Measurements from ENCODE around the gene ECHDC1. TPM values are rescaled to one million over a fixed set of nuclear protein-coding genes. Genes with fewer than 3 reads are reported as not detected.

The ECHDC1 gene
- total RNA-seq, 4 donors from 2014 or later: 51.9 to 91.0 (median 59.2) TPM

DNA sequence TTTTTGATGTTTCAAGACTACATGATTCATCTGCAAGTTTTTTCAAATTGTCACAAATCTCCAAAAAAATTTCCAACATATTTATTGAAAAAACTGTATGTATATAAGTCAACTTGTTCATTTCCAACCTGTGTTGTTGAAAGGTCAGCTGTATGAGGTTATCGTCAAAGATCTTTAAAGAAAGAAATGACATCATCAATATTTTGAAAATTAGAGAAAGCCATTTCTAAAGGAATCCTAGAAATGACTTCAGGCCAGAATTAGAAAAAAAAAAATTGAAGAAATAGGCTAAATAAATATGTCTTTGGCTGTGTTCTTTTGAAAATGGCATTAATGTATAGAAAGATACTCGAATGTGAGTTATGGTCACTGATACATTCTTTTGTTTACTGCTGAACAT is 69.9 kb downstream of the ECHDC1 start:
- Histone ChIP-seq H3K36me3 (no peaks in the 10 kb centered on the region), H3K9me3 (no peaks in the 10 kb centered on the region), H3K4me1 (peaks cover 0 to 82% (median 10%) of the 10 kb centered on the region in 4 donors), H3K27ac (no peak overlapping the region), H3K4me3 (no peak overlapping the region), H3K27me3 (no peaks in the 10 kb centered on the region)
- no peak for DNase-seq (ENCODE audit: low spot score in 2 of 2)
- WGBS, 2 donors: 70 to 78% methylated on average over 2 of the region's 2 CpGs
- TF ChIP-seq POLR2A (IDR thresholded peaks at IDR 0.05) (no peak), CTCF (IDR thresholded peaks at IDR 0.05) (no peak), EP300 (IDR thresholded peaks at IDR 0.05) (no peak)

GRCh38 chr6:127272576-127272975 is 70.8 kb downstream of the ECHDC1 start:
- no peak overlapping the region for H3K27ac ChIP-seq
- 85 to 88% methylated on average over 3 of the region's 3 CpGs for WGBS, 2 donors
- H3K27me3 ChIP-seq: no peaks in the 10 kb centered on the region
- no peaks in the 10 kb centered on the region for H3K36me3 ChIP-seq
- H3K4me3 ChIP-seq: no peak overlapping the region
- no peaks in the 10 kb centered on the region for H3K9me3 ChIP-seq
- peaks cover 0 to 84% (median 10%) of the 10 kb centered on the region in 4 donors for H3K4me1 ChIP-seq
- TF ChIP-seq EP300 (IDR thresholded peaks at IDR 0.05) (no peak), CTCF (IDR thresholded peaks at IDR 0.05) (no peak), POLR2A (IDR thresholded peaks at IDR 0.05) (no peak)
- no peak for DNase-seq (ENCODE audit: low spot score in 2 of 2)

DNA sequence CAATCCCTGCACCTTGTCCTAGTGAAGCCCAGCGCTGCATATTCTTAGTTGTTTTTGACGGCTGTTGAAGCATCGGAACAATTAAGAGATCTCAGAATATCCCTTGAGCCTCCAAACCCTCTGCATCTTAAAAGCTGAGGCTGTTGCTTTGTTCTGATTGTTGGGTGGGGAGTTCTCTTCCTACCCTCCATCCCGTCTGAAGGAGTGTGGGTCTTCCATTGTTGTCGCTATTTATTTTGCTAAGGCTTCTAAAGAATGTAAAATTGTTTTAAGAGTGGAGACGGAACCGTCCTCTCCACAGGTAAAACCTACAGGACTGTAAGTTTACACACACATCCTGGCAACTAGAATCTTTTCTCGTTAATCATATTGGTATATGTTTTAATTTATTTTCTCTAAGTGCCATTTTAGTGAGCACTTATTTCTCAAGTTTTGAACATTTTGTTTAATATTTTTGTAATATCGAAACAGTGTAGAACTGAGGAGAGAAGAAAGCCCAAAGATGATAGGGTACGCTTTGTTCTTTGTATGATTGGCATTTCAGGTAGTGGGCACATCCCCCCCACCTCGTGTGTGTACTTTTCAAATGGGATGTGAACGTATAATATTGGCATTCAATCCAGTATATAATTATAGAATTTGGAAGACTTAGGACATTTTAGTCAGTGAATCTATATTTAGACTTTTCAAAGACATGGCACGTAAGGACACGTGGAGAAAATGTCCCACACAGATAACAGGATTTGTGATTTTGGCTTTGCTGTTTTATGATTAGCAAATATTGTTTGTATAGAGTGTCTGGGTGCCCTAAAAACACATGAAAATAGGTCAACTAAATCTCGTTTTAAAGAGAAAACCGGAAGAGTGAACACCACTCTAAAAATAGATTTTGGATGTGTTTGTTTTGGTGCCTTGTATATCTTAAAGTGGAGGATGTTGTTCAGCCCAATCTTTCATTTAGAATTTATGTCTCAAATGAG is 75.5 kb downstream of the ECHDC1 start:
- H3K4me3 ChIP-seq: peak overlapping the region; percentile 81 to 99 (median 88)
- H3K27me3 ChIP-seq: no peaks in the 10 kb centered on the region
- TF ChIP-seq EP300 (IDR thresholded peaks at IDR 0.05) (no peak), CTCF (IDR thresholded peaks at IDR 0.05) (no peak), POLR2A (IDR thresholded peaks at IDR 0.05) (no peak)
- H3K9me3 ChIP-seq: no peaks in the 10 kb centered on the region
- H3K36me3 ChIP-seq: no peaks in the 10 kb centered on the region
- DNase-seq (ENCODE audit: low spot score in 2 of 2): no peak
- H3K4me1 ChIP-seq: peaks cover 0 to 59% (median 10%) of the 10 kb centered on the region in 4 donors
- peak overlapping the region; percentile 98 to 100 (median 100) for H3K27ac ChIP-seq
- WGBS, 2 donors: 2 to 3% methylated on average over 16 of the region's 16 CpGs

DNA sequence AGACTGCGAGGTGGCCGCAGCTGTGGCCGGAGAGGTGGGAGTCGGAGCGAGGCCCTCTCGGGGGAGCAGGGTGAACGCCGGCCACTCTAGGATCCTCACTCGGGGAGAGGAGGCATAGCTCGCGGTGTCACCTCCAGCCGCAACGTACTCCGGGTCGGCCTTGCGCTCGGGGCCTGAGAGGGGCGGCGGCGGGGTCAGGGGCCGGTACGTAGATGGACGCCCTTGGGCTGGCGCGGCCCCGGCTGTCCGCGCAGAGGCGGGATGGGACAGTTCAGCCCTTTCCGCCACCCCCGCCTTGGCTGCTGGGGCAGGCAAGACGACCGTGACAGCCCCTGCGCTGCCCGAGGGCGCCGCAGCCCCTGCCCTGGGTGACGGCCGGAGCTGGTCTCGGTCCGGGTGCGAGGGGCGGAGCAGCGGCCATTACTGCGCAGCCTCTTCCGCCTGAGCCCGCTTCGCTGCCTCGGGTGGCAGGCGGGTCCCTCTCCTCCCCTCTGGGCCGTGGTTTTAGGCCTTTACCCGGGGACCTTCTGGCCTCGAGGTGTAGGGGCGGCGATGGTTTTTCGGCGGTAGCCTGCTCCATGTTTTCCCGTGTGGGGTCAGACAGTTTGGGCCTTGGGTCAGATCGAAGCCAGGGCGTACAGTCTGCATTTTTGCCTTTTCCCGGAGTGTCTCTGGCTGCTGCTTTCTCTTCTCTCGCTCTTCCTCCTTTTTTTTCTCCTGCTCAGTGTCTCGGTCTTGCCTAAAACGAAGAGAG is 76.3 kb downstream of the ECHDC1 start:
- Histone ChIP-seq H3K4me3 (peak overlapping the region; percentile 81 to 99 (median 88)), H3K9me3 (no peaks in the 10 kb centered on the region), H3K27ac (peak overlapping the region; percentile 98 to 100 (median 100)), H3K4me1 (peaks cover 0 to 50% (median 10%) of the 10 kb centered on the region in 4 donors), H3K27me3 (no peaks in the 10 kb centered on the region), H3K36me3 (no peaks in the 10 kb centered on the region)
- TF ChIP-seq EP300 (IDR thresholded peaks at IDR 0.05) (peak in 1 of 2 donors; percentile 97), CTCF (IDR thresholded peaks at IDR 0.05) (no peak), POLR2A (IDR thresholded peaks at IDR 0.05) (peak; percentile 92 to 94)
- 0% methylated on average over 19 to 36 of the region's 64 CpGs for WGBS, 2 donors
- peak in 1 of 2 donors; percentile 25 for DNase-seq (ENCODE audit: low spot score in 2 of 2)
